Body of pancreas (tissue), 4 donors: ENCODE measurements around the gene E2F1.

Experiments
- POLR2A ChIP-seq, 3 donors: fragments of 450-650 bp; IDR thresholded peaks; one replicate each; pipeline ENCODE4 v1.6.1; 2016; ENCODE audit warnings: antibody characterized with exemption in 3 of 3, mild to moderate bottlenecking in 2 of 3
- TF ChIP-seq, protein P1 (sequence below), 7 experiments: fragments of 450-650 bp in 4 of 7; fragments of 200-600 bp in 3 of 7; sonication (generic) in 3 of 7; IDR thresholded peaks; one replicate each; pipeline ENCODE4 v1.5.1; 2016 to 2019; ENCODE audit warnings: antibody characterized with exemption in 7 of 7

DNA sequence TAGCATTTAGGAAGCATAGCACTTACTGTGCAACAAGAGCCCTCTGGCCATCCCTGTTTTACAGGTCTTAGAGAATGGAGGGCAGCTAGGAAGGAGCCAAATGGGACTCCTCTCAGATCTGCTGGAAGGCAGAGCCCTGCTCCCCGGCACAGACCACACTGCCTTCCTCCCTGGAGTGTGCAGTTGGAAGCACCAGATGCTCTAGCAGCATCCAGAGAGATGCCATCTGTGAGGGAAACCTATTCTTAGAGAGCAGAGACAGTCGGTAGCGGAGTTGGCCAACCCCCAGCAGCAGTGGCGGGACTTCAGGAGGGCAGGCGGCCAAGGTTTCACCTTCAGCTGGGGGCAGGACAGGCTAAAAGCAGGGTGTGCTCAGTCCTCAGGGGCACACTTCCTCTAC, 16.7 kb upstream of the E2F1 start:
- TF ChIP-seq POLR2A (IDR thresholded peaks at IDR 0.05) = no peak
- TF ChIP-seq, protein P1, sequence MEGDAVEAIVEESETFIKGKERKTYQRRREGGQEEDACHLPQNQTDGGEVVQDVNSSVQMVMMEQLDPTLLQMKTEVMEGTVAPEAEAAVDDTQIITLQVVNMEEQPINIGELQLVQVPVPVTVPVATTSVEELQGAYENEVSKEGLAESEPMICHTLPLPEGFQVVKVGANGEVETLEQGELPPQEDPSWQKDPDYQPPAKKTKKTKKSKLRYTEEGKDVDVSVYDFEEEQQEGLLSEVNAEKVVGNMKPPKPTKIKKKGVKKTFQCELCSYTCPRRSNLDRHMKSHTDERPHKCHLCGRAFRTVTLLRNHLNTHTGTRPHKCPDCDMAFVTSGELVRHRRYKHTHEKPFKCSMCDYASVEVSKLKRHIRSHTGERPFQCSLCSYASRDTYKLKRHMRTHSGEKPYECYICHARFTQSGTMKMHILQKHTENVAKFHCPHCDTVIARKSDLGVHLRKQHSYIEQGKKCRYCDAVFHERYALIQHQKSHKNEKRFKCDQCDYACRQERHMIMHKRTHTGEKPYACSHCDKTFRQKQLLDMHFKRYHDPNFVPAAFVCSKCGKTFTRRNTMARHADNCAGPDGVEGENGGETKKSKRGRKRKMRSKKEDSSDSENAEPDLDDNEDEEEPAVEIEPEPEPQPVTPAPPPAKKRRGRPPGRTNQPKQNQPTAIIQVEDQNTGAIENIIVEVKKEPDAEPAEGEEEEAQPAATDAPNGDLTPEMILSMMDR (IDR thresholded peaks at IDR 0.05) = no peak
